ENCODE measurements around the gene NLGN1. TPM values are rescaled to one million over a fixed set of nuclear protein-coding genes. Genes with fewer than 3 reads are reported as not detected.

The NLGN1 gene
- total RNA-seq, 1 experiment from 2014 or later: not detected

GRCh38 chr3:173410849-173411248 is 13.3 kb downstream of the NLGN1 start:
- Histone ChIP-seq H4K20me1 (ENCODE audit: insufficient read depth) (no peaks in the 10 kb centered on the region), H3K4me2 (ENCODE audit: low read length) (no peak overlapping the region), H3K9me3 (ENCODE audit: control insufficient read depth in 1 of 2, insufficient read depth in 1 of 2, low read depth in 1 of 2, low read length in 2 of 2) (no peaks in the 10 kb centered on the region), H3K4me3 (replicated peaks in 1 of 2; ENCODE audit: low read depth in 1 of 2, low read length in 2 of 2) (no peak overlapping the region), H3K9ac (ENCODE audit: low read length) (no peak overlapping the region), H3K36me3 (ENCODE audit: control insufficient read depth in 1 of 2, insufficient read depth in 2 of 2, low read length in 2 of 2) (no peaks in the 10 kb centered on the region), H3K79me2 (ENCODE audit: insufficient read depth, low read length) (no peaks in the 10 kb centered on the region), H2AFZ (ENCODE audit: low read depth, low read length, poor library complexity, severe bottlenecking) (no peak overlapping the region), H3K27ac (ENCODE audit: low read depth, low read length) (no peak overlapping the region), H3K4me1 (ENCODE audit: control insufficient read depth in 1 of 2, insufficient read depth in 2 of 2, low read length in 2 of 2) (no peaks in the 10 kb centered on the region), H3K27me3 (ENCODE audit: insufficient read depth, low read length) (no peaks in the 10 kb centered on the region), H3K9me2 (ENCODE audit: insufficient read depth) (no peaks in the 10 kb centered on the region)
- BruUV-seq (replicated peaks): no TSS peak
- ChIA-PET RAD21 (ENCODE audit: low non-redundant PET in 1 of 2, low total read pairs in 2 of 2, uncharacterized antibody in 2 of 2, unreplicated experiment in 2 of 2) (no interaction called here), POLR2A (no interaction called here), CTCF (no interaction called here)
- intact Hi-C loops (cut with micrococcal nuclease): loop anchor here (1.0 kb wide), 1 partner anchor 142 kb away; no protein-coding TSS in a partner anchor
- no peak for ATAC-seq
- no peak for DNase-seq (ENCODE audit: low read depth, low spot score)
- TF ChIP-seq RAD21 (IDR thresholded peaks at IDR 0.05; ENCODE audit: low read depth) (no peak), ZNF274 (IDR thresholded peaks at IDR 0.05; ENCODE audit: low read depth, low read length) (no peak), EZH2phosphoT487 (IDR thresholded peaks at IDR 0.05; ENCODE audit: borderline replicate concordance) (no peak), TCF7L2 (IDR thresholded peaks at IDR 0.05; ENCODE audit: borderline replicate concordance, extremely low read depth, insufficient read depth, insufficient read length) (no peak), CBX3 (IDR thresholded peaks at IDR 0.05; ENCODE audit: low read depth) (no peak), EZH2 (IDR thresholded peaks at IDR 0.05) (no peak), POLR2A (IDR thresholded peaks at IDR 0.05; ENCODE audit: borderline replicate concordance, extremely low read depth, insufficient read depth, insufficient read length) (no peak)

- ChIA-PET RAD21 (ENCODE audit: low non-redundant PET in 1 of 2, low total read pairs in 2 of 2, uncharacterized antibody in 2 of 2, unreplicated experiment in 2 of 2) (no interaction called here), POLR2A (no interaction called here), CTCF (interaction anchor here (1.5 kb wide), 1 partner anchor 143 kb away, joined by 7 read pairs; no protein-coding TSS in a partner anchor)
- Histone ChIP-seq H3K9me2 (ENCODE audit: insufficient read depth) (no peaks in the 10 kb centered on the region), H4K20me1 (ENCODE audit: insufficient read depth) (no peaks in the 10 kb centered on the region), H3K27ac (ENCODE audit: low read depth, low read length) (no peak overlapping the region), H3K27me3 (ENCODE audit: insufficient read depth, low read length) (no peaks in the 10 kb centered on the region), H3K36me3 (ENCODE audit: control insufficient read depth in 1 of 2, insufficient read depth in 2 of 2, low read length in 2 of 2) (no peaks in the 10 kb centered on the region), H3K79me2 (ENCODE audit: insufficient read depth, low read length) (no peaks in the 10 kb centered on the region), H3K4me2 (ENCODE audit: low read length) (no peak overlapping the region), H3K9me3 (ENCODE audit: control insufficient read depth in 1 of 2, insufficient read depth in 1 of 2, low read depth in 1 of 2, low read length in 2 of 2) (no peaks in the 10 kb centered on the region), H3K9ac (ENCODE audit: low read length) (no peak overlapping the region), H2AFZ (ENCODE audit: low read depth, low read length, poor library complexity, severe bottlenecking) (peak overlapping the region; percentile 72), H3K4me1 (ENCODE audit: control insufficient read depth in 1 of 2, insufficient read depth in 2 of 2, low read length in 2 of 2) (no peaks in the 10 kb centered on the region), H3K4me3 (replicated peaks in 1 of 2; ENCODE audit: low read depth in 1 of 2, low read length in 2 of 2) (no peak overlapping the region)
- no TSS peak for BruUV-seq (replicated peaks)
- ATAC-seq (peak; percentile 70), DNase-seq (ENCODE audit: low read depth, low spot score) (peak; percentile 32)
- intact Hi-C loops (cut with micrococcal nuclease): loop anchor here (1.0 kb wide), 1 partner anchor 142 kb away; no protein-coding TSS in a partner anchor
- TF ChIP-seq RAD21 (IDR thresholded peaks at IDR 0.05; ENCODE audit: low read depth): peak; percentile 79
- TF ChIP-seq CTCF (IDR thresholded peaks at IDR 0.05 in 2 of 3, conservative IDR thresholded peaks at IDR 0.05 in 1 of 3; ENCODE audit: borderline replicate concordance in 1 of 3, insufficient read depth in 1 of 3, low read depth in 2 of 3, low read length in 2 of 3): peak; percentile 42 to 62 (median 57); a peak in 5 of 6 replicates
- no peak for TF ChIP-seq FOSL1 (IDR thresholded peaks at IDR 0.05; ENCODE audit: low read depth)
- TF ChIP-seq CEBPB (IDR thresholded peaks at IDR 0.05; ENCODE audit: low read depth): no peak
These were observed 13.9 kb downstream of the NLGN1 start for GRCh38 chr3:173411375-173411973.
